Calu3 (cell line): ENCODE measurements around the gene EHD2. TPM values are rescaled to one million over a fixed set of nuclear protein-coding genes. Genes with fewer than 3 reads are reported as not detected.

Experiments
- BruUV-seq: library from RNA; stranded (reverse); fragments of 400-500 nt; replicated peaks from 2 replicates; lab custom pipeline; 2021; lab: Mats Ljungman, UMichigan
- CTCF ChIA-PET: fragments of 300-600 bp; sonication (Branson Sonifier 250); formaldehyde crosslinking; loops from one replicate; lab custom pipeline; 2022; ENCODE audit warnings: antibody characterized with exemption; lab: Charles Lee
- DNase-seq: peaks from one replicate; pipeline ENCODE4 v3.0.0; 2022
- H3K27ac Mint-ChIP-seq: one replicate; pipeline ENCODE4 v1.8.0; 2022; ENCODE audit warnings: mixed read lengths; ENCODE audit not compliant: unreplicated experiment
- H3K27me3 Mint-ChIP-seq: one replicate; pipeline ENCODE4 v1.8.0; 2022; ENCODE audit warnings: mixed read lengths; ENCODE audit not compliant: unreplicated experiment
- H3K36me3 Mint-ChIP-seq: one replicate; pipeline ENCODE4 v1.8.0; 2022; ENCODE audit warnings: mild to moderate bottlenecking, moderate library complexity, mixed read lengths; ENCODE audit not compliant: insufficient read depth, unreplicated experiment
- H3K4me1 Mint-ChIP-seq: one replicate; pipeline ENCODE4 v1.8.0; 2022; ENCODE audit warnings: mild to moderate bottlenecking, low read depth, mixed read lengths; ENCODE audit not compliant: unreplicated experiment
- H3K4me3 Mint-ChIP-seq: one replicate; pipeline ENCODE4 v1.8.0; 2022; ENCODE audit warnings: mild to moderate bottlenecking, low read depth, moderate library complexity, mixed read lengths; ENCODE audit not compliant: unreplicated experiment
- H3K9me3 Mint-ChIP-seq: one replicate; pipeline ENCODE4 v1.8.0; 2022; ENCODE audit warnings: low read depth, mixed read lengths; ENCODE audit not compliant: unreplicated experiment
- intact Hi-C: fragments of 100-400 bp; cut with micrococcal nuclease; formaldehyde crosslinking; loops from one replicate; pipeline ENCODE4 v1.10.0; 2022; ENCODE audit not compliant: unreplicated experiment
- total RNA-seq: library from RNA; stranded (reverse); gene quantifications from 2 replicates; pipeline ENCODE4 v1.2.3, GENCODE V29; 2022
- TF ChIP-seq, protein P1 (sequence below): fragments of 200-600 bp; IDR thresholded peaks from one replicate; pipeline ENCODE4 v1.8.0; 2022; ENCODE audit warnings: antibody characterized with exemption; ENCODE audit not compliant: unreplicated experiment

The EHD2 gene
- total RNA-seq, 1 experiment from 2014 or later = 52.3 TPM

DNA sequence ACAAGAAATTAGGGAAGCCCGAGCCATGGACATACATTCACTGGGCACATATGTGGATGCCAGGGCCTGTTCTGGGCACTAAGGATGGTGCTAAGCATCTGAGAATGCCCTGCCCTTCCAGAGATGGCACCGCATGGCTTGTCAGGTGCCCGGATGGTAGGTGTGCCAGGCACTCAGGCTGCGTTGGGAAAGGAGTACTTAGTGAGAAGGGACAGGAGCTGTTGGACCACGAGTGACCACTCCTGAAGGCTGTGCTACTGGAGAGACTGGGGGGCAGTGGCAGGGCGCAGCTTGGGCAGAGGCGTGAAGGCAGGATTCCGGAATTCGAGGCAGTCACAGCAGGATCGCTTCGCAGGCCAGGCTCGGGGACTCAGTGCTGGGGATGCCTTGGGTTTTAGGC, 38.0 kb upstream of the EHD2 start:
- no TSS peak for BruUV-seq
- intact Hi-C loops = no loop called here
- no peaks in the 10 kb centered on the region for H3K9me3 Mint-ChIP-seq
- TF ChIP-seq, protein P1, sequence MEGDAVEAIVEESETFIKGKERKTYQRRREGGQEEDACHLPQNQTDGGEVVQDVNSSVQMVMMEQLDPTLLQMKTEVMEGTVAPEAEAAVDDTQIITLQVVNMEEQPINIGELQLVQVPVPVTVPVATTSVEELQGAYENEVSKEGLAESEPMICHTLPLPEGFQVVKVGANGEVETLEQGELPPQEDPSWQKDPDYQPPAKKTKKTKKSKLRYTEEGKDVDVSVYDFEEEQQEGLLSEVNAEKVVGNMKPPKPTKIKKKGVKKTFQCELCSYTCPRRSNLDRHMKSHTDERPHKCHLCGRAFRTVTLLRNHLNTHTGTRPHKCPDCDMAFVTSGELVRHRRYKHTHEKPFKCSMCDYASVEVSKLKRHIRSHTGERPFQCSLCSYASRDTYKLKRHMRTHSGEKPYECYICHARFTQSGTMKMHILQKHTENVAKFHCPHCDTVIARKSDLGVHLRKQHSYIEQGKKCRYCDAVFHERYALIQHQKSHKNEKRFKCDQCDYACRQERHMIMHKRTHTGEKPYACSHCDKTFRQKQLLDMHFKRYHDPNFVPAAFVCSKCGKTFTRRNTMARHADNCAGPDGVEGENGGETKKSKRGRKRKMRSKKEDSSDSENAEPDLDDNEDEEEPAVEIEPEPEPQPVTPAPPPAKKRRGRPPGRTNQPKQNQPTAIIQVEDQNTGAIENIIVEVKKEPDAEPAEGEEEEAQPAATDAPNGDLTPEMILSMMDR = no peak
- no peak overlapping the region for H3K4me3 Mint-ChIP-seq
- peaks cover 5% of the 10 kb centered on the region for H3K36me3 Mint-ChIP-seq
- H3K27me3 Mint-ChIP-seq = no peaks in the 10 kb centered on the region
- no peak for DNase-seq
- no peaks in the 10 kb centered on the region for H3K4me1 Mint-ChIP-seq
- no peak overlapping the region for H3K27ac Mint-ChIP-seq
- CTCF ChIA-PET = no interaction called here

DNA sequence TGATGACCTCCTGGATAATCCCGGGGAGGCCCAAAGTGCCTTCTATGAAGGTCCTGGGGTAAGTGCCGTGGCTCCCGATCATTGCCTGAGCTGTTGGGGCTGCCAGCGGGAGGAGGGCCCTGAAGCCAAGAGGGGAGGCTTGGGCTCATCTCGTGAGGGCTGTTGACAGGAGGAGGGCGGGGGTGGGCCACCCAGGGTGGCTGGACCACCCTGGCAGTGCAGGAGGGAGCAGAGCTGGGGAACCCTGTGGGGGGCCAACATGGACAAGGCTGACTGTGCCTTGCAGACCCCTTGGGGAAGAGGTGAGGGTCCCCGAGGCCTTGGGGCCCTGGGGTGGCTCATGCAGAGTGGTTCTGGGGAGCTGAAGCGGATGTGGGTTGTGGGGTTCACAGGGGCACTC, 37.4 kb upstream of the EHD2 start:
- DNase-seq = no peak
- no peaks in the 10 kb centered on the region for H3K36me3 Mint-ChIP-seq
- H3K4me3 Mint-ChIP-seq = no peak overlapping the region
- no peak overlapping the region for H3K27ac Mint-ChIP-seq
- intact Hi-C loops = no loop called here
- H3K4me1 Mint-ChIP-seq = no peaks in the 10 kb centered on the region
- CTCF ChIA-PET = interaction anchor here (0.6 kb wide), 2 partner anchors 23 to 494 kb away, joined by 6 to 7 read pairs; no protein-coding TSS in a partner anchor
- no peaks in the 10 kb centered on the region for H3K9me3 Mint-ChIP-seq
- H3K27me3 Mint-ChIP-seq = no peaks in the 10 kb centered on the region
- TF ChIP-seq, protein P1 = no peak
- no TSS peak for BruUV-seq

DNA sequence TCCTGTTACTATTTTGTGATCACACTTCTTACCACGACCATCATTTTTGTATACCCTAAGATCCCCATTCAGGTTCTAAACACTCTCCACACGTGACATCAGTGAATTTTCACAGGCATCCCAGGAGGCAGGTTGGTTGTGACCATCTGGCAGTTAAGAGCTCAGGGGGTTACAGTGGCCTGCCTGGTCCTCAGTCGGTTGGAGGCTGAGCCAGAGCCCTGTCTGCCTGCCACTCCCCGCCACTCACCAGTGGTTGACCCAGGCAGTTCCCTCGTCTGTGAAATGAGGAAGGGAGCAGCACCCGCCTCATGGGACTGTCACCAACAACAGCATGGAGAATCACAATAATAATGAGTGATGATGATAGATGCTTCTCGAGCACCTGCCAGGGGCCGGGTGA, 36.4 kb upstream of the EHD2 start:
- Mint-ChIP-seq H3K4me3 (no peak overlapping the region), H3K27ac (no peak overlapping the region), H3K27me3 (no peaks in the 10 kb centered on the region), H3K4me1 (no peaks in the 10 kb centered on the region), H3K9me3 (no peaks in the 10 kb centered on the region), H3K36me3 (peaks cover 7% of the 10 kb centered on the region)
- DNase-seq = no peak
- intact Hi-C loops = no loop called here
- TF ChIP-seq, protein P1 = no peak
- CTCF ChIA-PET = no interaction called here
- BruUV-seq = no TSS peak

DNA sequence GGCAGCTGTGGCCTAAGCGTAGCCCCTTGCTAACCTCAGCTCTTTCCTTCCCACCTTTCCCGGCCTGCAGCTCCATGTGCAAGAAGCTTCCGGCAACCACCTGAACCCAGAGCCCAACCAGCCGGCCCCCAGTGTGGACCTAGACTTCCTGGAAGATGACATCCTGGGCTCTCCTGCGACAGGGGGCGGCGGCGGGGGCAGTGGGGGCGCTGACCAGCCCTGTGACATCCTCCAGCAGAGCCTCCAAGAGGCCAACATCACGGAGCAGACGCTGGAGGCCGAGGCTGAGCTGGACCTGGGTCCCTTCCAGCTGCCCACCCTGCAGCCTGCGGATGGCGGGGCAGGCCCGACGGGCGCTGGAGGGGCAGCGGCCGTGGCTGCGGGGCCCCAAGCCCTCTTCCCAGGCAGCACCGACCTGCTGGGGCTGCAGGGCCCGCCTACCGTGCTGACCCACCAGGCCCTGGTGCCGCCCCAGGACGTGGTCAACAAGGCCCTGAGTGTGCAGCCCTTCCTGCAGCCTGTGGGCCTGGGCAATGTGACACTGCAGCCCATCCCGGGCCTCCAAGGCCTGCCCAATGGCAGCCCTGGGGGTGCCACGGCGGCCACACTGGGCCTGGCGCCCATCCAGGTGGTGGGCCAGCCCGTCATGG, 33.8 kb upstream of the EHD2 start:
- no peak for DNase-seq
- Mint-ChIP-seq H3K4me3 (no peak overlapping the region), H3K27me3 (no peaks in the 10 kb centered on the region), H3K27ac (no peak overlapping the region), H3K9me3 (no peaks in the 10 kb centered on the region), H3K36me3 (peaks cover 13% of the 10 kb centered on the region), H3K4me1 (no peaks in the 10 kb centered on the region)
- BruUV-seq = no TSS peak
- intact Hi-C loops = no loop called here
- CTCF ChIA-PET = no interaction called here
- TF ChIP-seq, protein P1 = no peak
